GM19324 (cell line): ENCODE results near the gene POU1F1.
A peak's percentile ranks its signal among the peaks of the same experiment; 100 is the strongest.
"Not testable (repeated sequence)": the region's sequence is repeated elsewhere in the genome, so short reads cannot be mapped to it uniquely, and the experiment has no call there.

Experiments used
- ATAC-seq: cut with Tn5 transposase; IDR thresholded peaks from one replicate; pipeline ENCODE4 v1.9.1; 2021; ENCODE audit warnings: mild to moderate bottlenecking, moderate library complexity; ENCODE audit not compliant: unreplicated experiment, low FRiP score

The POU1F1 gene

DNA sequence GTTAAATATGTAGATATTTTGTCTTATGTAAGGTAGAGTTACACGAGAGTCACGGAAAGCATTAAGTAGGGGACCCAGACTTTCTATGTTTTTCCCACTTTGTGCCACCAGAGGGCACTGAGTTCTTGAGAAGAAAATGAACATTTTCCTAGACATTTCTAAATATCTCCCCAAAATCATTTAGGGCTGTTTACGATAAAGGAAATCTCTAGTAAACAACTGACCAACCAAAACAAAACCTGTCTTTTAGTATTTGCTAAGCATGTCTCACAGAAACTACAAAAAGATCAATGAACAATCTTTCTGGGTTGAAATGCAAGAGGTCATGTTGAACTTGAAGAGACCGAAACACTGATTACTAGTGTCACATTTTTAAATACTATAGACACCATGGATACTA is 16.1 kb downstream of the POU1F1 start:
- ATAC-seq: peak; percentile 59

GRCh38 chr3:87250009-87250408 is 26.4 kb downstream of the POU1F1 start:
- ATAC-seq: no peak

GRCh38 chr3:87248831-87249230 is 27.6 kb downstream of the POU1F1 start:
- no peak for ATAC-seq

DNA sequence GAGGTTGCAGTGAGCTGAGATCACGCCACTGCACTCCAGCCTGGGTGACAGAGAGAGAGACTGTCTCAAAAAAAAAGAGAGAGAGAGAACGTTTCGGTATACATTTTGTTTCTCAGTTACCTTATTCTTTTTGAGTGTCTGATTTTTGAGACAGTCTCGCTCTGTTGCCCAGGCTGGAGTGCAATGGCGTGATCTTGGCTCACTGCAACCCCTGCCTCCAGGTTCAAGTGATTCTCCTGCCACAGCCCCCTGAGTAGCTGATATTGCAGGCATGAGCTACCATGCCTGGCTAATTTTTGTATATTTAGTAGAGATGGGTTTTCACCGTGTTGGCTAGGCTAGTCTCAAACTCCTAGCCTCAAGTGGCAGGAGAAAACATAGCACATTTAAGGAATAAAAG is 28.2 kb downstream of the POU1F1 start:
- ATAC-seq: not testable (repeated sequence)

DNA sequence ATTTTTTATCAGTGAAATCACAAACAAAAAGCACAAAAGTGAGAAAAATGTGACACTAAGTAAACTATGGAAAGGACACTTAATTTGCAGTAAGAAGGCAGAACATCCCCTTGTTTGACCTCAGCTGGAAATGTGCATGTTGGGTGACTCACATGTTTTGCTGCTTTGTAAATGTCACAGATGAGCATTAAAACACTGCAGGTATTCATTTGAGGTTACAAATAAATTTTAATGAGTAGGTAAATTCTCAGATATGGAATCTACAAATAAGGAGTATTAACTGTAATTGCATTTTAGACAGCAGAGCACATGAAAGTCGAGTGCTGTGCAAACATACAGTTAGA is 29.0 kb downstream of the POU1F1 start:
- ATAC-seq: no peak

DNA sequence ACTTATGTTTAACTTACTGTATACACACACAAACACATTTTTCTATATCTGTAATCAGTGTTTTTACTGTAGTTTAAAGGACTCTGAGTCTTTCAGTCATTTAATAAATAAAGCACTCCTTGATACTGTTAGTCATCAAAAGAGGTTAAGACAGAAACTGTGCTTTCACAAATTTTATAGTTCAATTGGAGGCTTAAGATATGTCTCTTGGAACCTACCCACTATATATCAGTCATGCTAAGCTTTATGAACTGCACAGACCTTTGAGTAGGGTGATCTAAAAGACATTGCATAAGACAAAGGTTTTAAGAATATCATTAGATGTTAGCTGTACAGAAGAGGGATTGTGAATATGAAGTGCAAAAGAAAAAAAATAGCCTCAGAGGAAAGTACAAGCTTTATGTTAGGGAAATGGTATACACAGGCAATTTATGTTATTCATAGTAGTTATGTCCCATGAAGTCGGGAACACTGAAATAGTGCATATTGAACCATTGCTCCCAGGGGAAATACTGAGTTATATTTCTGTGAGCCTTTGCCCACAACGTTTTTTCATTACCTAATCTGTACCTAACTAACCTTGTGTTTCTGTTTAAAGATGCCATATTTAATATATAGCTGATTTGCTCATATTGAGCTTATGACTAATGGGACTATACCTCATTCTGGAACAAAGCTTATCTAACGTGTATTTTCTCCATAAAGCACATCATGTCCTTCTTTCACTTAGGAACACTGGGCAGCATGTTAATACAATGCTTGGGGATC is 29.5 kb downstream of the POU1F1 start:
- no peak for ATAC-seq

DNA sequence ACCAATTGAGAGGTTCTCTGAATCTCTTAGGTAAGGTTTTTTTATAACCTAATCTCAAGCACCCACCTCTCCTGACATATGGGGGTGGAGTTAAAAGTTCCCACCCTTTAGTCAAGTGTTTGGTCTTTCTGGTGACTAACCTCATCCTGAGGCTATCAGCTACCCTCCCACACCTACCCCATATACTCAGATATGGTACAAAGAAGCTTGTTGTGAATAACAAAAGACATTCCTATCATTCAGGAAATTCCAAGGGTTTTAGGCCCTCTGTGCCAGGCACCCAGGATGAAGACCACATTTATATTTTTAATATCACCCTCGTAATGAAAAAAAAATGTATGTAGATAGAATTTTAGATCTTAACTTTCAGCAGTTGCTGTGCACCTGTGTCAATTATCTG is 40.3 kb downstream of the POU1F1 start:
- no peak for ATAC-seq

DNA sequence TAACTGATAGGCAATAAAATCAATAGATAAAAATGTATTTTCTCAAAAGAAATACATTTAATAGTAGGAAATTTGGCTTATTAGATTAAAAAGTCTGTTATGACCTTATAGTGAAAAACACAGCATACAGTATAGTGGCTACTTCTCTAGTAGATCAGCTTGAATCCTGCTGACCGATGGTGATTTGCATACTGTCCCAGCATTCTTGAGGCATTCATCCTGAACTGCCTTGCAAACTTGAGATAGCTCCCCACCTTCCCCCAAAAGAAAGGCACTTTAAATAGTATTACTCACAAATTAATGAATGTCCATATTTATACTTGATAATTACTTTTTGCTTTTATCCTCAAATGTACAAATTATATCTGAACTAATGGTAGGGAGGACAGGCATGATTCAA is 42.6 kb downstream of the POU1F1 start:
- no peak for ATAC-seq

GRCh38 chr3:87229113-87229512 is 47.3 kb downstream of the POU1F1 start:
- no peak for ATAC-seq

DNA sequence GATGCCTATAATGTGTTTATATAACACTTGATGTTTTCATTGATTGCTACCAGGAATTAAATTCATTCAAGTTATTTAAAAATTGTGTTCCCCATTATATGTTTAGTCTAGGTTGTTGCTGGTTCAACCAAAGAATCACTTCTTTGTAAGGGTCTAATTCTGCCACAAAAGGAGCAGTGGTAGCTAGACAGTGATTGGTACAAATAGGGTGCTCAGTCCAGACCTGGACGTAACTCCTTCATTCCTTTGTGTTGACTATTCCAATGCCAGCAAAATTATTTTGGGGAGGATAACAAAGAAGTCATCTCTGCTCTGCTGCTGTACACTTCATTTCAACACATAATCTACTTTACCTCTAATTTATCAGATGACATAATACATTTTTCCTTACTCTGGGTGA is 48.1 kb downstream of the POU1F1 start:
- ATAC-seq: no peak

- ATAC-seq: peak; percentile 1
Observed at GRCh38 chr3:87227835-87228144, 48.6 kb downstream of the POU1F1 start.

GRCh38 chr3:87227104-87227834 is 49.1 kb downstream of the POU1F1 start, which contains the start of gene CHMP2B:
Gene CHMP2B (plus strand): TSS chr3:87227309. CDS start chr3:87227523, 214 bp downstream.
- peak; percentile 98 for ATAC-seq

GRCh38 chr3:87225659-87226058 is 50.7 kb downstream of the POU1F1 start:
- ATAC-seq: no peak

- ATAC-seq: no peak
Observed at GRCh38 chr3:87219611-87220010, 56.8 kb downstream of the POU1F1 start.

GRCh38 chr3:87218560-87218959 is 57.8 kb downstream of the POU1F1 start:
- no peak for ATAC-seq
